Measurements from ENCODE around the gene PLEKHM2.

The PLEKHM2 gene

DNA sequence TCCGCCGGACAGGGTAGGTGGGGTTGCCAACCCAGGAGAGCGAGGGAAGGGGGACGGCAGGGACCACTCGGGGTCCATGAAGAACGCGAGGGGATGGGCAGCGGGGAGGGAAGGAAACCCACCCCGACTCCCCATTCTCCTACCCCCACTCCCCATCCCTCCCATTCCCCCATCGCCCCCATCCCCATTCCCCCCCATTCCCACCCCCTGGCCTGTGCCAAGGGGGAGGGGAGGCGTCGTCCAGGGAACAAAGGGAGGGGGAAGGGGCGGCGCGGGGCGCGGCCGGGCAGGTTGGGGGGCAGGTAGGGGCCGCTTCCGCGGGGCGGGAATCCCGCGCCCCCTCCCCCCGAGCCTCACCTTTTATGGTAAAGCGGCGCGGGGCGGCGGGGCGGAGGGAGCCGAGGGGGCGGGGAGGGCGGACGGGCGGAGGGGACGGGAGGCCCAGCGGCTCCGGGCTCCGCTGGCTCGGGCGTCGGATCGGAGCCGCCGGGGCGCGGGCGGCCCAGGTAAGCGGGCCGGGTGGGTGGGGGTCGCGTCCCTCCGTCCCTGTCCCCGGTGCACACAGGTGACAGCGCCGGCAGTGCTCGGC, 74.3 kb downstream of the PLEKHM2 start, which contains the start of gene FBLIM1:
FBLIM1 (plus strand) TSS at position 453 of the 589 bp plus-strand sequence. CDS start 6,189 bp downstream, outside the sequence.
- DNase-seq, result no peak

DNA sequence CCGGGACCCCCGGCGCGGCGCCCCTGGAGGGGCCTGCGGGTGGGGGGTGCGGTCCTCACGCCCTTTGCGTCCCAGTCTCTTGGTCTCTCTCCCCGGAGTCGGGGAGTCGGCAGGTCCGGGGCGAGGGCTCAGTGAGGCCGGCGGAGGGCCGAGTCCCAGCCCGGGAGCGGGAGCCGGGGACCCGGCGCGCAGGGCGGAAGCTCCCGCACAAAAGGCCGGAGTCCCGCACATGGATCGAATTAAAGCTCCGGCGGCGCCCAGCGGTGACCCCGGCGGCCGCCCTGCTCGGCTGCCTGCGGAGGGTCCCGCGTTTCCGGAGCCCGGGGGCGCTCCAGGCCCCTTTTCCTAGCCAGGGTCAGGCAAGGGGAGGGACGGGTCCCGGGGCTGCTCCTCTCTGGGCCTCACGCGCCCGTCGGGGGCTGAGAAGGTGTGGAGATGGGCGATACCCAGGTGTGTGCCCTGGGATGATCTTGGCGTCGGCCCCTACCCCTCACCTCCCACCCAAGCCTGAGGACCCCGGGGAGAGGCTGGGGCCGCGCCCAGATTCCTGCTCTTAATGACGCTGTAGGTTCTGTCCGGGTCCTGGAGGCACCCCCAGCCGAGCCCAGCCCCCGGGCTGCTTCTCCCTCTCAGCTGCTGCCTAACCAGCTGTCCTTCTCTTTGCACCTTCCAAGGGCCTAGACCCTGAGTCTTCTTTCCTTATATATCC, 75.0 kb downstream of the PLEKHM2 start:
- DNase-seq, result peak; percentile 78

DNA sequence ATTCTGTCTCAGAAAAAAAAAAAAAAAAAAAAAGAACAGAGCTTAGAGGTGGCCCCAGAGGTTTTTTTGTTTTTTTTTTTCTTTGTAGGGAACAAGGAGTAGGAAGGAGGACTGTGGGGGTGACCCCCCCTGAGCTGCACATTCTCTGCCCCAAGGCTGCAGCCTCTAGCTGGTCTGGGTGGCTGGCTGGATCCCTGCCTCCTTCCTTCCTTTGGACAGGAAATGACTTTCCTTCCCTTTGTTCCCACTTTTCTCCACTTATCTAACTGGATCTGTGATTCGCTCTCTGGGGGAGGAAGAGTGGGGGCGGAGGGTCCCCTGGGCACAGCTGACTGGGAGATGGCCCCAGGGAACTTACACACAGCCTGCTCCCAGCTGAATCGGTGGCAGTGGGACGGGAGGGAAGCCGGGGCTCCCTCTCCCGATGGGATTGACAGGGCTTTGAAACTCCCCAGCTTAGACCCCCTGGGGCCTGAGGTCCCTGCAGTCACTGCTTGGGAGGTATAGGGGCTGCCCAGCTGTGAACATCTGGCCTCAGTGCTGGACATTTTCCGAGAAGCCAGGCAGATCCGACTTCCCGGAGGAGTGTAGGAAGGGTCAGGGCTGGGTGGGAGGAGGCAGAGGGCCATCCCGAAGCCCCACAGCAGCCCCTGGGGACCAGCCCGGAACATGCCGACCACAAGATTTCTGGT, 76.5 kb downstream of the PLEKHM2 start:
- peak; percentile 76 for DNase-seq

DNA sequence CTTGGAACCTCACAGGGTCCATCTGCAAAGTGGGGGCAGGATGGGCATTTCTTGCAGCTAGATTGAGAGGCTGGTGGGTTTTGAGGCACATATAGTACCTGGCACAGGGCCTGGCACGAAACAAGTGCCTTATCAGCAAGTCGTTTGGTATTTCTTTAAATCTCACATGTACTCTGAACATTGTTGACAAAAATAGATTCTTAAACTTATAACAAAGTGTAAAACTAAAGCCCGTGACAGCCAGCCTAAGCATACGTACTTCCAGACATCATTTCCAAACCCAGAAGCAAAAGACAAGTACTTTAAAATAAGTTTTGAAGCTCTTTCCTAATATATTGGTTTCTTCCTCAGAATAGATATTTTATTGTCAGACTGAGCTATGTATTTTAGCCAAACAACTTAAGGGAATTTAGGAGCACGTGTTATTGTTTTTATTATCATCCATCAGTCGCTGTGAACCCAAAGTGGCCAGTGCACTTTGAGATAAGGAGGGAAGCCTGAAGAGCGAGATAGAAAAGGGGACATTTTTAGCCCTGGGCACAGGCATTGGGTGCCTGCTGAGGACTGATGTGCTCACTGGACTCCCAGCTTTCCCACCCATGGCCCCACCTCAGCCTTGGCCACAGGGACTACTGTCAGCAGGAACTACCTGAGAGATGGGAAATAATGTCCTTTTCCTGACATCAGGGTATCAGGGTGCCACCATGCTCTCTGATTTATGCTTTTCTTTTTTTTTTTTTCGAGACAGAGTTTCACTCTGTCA, 77.4 kb downstream of the PLEKHM2 start:
- no peak for DNase-seq

DNA sequence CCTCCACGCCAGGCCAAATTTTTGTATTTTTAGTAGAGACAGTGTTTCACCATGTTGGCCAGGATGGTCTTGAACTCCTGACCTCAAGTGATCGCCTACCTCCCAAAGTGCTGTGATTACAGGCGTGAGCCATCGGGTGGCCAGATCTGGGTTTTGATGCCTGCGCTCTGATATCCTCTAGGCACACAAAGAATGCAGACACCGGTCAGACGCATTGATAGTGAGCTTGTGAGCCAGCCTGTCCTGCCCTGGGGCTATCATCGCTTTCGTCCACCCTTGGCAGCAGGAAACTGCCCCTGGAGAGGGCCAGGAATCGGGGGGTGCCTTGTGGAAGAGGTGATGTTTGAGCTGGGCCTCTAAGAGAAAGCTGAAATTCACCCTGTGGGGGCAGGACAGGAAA, 78.4 kb downstream of the PLEKHM2 start:
- no peak for DNase-seq

DNA sequence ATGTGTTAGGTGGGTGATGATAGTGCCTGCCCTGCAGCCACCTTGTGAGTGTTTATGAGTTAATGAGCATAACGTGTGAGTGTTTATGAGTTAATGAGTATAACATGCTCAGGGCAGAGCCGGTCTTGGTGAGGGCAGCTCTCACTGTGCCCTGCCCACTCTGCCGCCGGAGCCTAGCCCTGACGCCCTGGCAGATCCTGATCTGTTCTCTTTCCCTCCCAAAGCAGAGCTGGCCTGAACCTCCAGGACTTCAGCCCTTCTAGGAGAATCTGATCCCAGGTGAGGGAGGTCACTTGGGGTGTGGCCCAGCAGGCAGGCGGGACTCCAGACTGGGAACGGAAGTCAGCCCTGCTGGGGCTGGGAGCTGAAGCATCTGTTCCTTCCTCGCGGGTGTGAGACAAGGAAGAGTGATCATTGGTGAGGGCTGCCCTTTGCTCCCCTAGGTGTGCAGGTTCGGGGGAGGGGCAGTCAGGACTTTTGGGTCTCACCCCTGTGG, 80.2 kb downstream of the PLEKHM2 start:
- DNase-seq, result no peak

DNA sequence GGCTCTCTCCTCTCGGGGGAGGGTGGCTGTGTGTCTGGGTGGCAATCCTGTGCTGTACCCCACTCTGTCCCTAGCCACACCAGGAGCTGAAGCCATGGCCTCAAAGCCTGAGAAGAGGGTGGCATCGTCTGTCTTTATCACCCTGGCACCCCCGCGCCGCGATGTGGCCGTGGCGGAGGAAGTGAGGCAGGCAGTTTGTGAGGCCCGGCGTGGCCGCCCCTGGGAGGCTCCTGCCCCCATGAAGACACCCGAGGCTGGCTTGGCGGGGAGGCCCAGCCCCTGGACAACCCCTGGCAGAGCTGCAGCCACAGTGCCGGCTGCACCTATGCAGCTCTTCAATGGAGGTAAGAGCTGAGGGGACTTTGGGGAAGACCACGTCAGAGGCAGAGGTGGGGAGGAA, 80.8 kb downstream of the PLEKHM2 start:
- no peak for DNase-seq

DNA sequence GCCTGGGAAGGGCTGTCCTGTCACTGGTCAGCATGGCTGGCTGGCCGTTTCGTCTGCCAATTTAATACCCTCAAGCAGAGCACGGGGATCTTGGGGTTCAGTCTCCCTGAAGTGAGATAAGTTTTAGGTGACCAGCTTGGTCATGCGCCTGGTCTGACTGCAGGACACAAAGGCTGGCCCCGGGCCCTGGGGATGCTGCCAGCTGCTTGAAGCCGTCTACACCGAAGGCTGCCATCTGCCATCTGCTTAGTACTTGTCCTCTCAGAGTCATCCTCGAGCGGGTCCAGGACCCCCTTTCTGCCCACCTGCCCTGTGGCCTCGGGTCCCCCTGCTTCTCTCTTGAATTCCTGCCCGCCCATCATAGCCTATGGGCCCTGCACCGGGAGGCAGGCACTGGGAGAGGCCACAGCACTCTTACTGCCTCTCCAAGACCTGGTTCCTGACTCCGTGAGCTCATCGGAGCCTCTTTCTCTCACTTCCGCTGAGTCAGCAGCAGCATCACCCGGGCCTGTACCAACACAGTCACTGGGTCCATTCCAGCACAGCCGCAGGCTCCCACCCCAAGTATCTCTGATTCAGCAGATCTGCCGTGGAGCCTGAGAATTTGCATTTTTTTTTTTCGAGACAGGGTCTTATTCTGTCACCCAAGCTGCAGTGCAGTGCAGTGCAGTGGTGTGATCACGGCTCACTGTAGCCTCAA, 81.5 kb downstream of the PLEKHM2 start:
- DNase-seq, result no peak

DNA sequence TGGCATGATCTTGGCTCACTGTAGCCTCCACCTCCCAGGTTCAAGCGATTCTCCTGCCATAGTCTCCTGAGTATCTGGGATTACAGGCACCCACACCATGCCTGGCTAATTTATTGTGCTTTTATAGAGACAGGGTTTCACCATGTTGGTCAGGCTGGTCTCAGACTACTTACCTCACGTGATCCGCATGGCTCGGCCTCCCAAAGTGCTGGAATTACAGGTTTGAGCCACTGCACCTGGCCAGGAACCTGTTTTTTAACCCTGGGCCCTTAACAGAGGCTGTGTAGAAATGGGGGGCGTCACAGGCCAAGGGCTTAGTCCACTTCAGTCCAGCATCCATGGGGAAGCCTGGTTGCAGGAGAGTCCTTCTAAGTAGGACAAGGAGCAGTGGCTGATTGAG, 83.8 kb downstream of the PLEKHM2 start:
- DNase-seq, result no peak

DNA sequence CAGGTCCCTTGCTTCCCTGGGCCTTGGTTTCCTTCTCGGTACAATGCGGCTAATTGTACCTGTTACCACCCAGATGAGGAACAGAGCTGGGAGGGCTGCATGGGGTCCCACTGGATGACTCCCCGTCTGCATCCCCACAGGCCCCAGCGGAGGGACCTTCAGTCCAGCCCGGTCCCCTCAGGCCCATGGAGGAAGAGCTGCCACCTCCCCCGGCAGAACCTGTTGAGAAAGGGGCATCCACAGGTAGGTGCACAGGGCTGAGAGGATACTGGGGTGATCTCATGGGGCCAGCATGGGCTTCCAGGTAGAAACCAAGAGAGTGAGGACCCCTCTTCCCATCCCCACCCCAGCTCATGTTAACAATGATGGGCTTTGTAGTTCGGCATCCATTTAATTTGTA, 84.3 kb downstream of the PLEKHM2 start:
- DNase-seq, result no peak

DNA sequence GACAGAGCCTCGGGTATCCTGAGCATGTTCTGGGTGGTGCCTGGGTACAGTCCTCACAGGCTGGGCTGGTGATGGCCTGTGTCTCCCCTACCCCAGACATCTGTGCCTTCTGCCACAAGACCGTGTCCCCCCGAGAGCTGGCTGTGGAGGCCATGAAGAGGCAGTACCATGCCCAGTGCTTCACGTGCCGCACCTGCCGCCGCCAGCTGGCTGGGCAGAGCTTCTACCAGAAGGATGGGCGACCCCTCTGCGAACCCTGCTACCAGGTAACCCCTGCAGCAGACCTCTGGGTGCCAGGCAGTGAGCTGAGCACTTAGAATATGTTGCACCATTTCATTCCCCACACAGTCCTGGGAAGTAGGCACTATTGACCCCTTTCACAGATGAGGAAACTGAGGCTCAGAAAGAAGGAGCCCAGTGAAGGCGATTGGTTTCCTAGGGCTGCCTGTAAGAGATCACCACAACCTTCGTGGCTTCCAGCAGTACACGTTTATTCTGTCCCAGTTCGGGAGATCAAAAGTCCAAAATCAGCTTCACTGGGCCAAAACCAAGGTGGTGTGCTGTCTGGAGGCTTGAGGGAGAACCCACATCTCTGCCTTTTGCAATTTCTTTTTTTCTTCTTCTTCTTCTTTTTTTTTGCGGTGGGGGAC, 86.3 kb downstream of the PLEKHM2 start:
- DNase-seq, result no peak

DNA sequence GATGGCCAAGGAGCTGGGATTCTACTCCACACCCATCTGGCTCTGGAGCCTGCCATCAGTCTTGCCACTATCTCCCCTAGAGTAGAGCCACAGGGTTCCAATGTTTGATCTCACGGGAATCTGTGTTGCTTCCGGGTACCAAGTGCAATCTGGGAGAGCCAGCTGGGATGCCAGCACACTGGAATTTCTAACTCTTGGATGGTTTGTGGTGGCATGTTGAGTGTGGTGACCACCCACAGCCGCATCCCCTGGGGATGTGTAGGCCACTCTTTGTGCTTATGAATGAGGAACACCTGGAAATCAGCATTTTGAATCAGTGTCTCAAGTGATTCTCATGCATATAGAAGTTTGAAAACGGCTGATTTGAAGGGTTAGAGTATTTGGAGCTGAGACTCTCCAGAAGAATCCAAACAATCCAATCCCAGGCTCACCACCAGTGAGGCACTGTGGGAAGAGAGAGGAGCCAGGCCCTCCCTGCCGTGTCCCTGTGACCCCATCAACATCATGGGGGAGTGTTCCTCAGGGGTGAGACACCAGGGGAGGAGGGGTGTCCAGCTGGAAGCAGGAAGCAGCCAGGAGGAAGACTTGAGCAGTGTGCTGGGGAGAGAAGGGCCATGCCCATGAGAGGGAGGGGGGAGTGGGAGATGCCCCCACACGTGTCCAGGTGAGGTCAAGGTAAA, 87.9 kb downstream of the PLEKHM2 start:
- no peak for DNase-seq

DNA sequence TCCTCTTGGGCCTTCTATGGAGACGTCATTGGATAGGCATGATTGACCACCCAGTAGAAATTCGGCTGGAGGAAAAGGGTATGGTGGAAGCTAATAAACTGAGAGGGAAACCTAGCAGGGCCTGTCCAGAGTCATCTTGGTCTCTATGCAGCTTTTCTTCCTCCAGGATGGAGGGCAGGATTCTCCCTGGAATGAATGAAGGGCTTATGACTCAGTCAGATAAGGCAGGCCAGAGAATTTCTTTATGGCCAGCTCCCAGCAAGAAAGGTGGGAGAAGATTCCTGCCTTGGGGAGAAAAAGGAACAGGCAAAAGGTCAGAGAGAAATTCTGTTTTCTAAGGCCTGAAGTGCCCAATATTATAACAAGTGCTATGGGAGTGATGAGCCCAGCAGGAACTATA, 91.6 kb downstream of the PLEKHM2 start:
- no peak for DNase-seq

DNA sequence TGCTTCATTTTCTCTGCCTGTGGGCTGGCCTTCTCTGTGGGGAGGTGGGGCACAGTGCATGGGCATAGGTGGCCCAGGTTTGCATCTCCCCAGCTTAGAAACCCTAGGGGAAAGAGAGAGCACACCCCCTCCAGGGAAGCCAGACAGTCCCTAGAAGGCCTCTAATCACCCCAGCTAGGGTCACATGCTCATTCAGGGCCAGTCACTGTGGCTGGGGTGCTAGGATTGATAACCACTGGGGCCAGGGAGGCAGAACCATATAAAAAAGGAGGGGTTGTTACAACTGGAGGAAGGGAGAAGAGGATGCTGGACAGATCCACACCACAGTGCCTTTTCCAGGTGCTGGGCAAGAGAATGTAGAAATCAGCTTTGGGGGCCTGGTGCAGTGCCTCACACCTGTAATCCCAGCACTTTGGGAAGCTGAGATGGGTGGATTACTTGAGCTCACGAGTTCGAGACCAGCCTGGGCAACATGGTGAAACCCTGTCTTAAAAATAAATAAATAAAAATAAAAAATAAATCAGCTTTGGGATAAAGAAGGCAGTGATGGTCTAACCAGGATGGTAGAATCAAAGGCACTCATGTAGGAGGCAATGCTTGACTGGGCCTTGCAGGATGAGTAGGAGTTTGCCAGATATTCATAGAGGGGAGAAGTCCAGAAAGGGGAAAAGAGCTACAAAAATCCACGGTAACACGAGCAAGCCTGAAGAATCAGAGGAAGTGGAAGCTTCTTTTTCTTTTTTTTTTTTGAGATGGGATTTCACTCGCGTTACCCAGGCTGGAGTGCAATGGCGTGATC, 94.0 kb downstream of the PLEKHM2 start:
- DNase-seq, result no peak
